ENCODE data around the gene XDH.

Gene XDH

GRCh38 chr2:31324016-31324633 is 90.4 kb downstream of the XDH start:
- DNase-seq = no peak

GRCh38 chr2:31322371-31322770 is 92.2 kb downstream of the XDH start:
- DNase-seq = no peak

GRCh38 chr2:31319406-31320175 is 95.0 kb downstream of the XDH start:
- peak; percentile 25 to 41 for DNase-seq

GRCh38 chr2:31318361-31319336 is 95.9 kb downstream of the XDH start:
- DNase-seq = peak; percentile 43 to 56

GRCh38 chr2:31317396-31317795 is 97.1 kb downstream of the XDH start:
- DNase-seq = no peak

GRCh38 chr2:31314761-31315160 is 99.8 kb downstream of the XDH start:
- no peak for DNase-seq

- DNase-seq = no peak
Observed at GRCh38 chr2:31312898-31313297, 101.6 kb downstream of the XDH start.

GRCh38 chr2:31304816-31305215 is 109.7 kb downstream of the XDH start:
- no peak for DNase-seq

- no peak for DNase-seq
Observed at GRCh38 chr2:31302940-31303563, 111.5 kb downstream of the XDH start.

GRCh38 chr2:31300309-31300708 is 114.2 kb downstream of the XDH start:
- no peak for DNase-seq

GRCh38 chr2:31299547-31299946 is 115.0 kb downstream of the XDH start:
- DNase-seq = no peak

- peak in 1 of 2 experiments; percentile 22 for DNase-seq
Observed at GRCh38 chr2:31297751-31298150, 116.8 kb downstream of the XDH start.

- DNase-seq = no peak
Observed at GRCh38 chr2:31296641-31297287, 117.8 kb downstream of the XDH start.

- DNase-seq = no peak
Observed at GRCh38 chr2:31294196-31294595, 120.3 kb downstream of the XDH start.

- no peak for DNase-seq
Observed at GRCh38 chr2:31287654-31288053, 126.9 kb downstream of the XDH start.

- no peak for DNase-seq
Observed at GRCh38 chr2:31286961-31287550, 127.5 kb downstream of the XDH start.

GRCh38 chr2:31286230-31286629 is 128.3 kb downstream of the XDH start:
- no peak for DNase-seq

Data from activated T-cell treated with anti-CD3 and anti-CD28 coated beads, Interleukin-2, amount 50 U/mL, for 48 hours (primary cell).